ENCODE data around the gene PEAK3. TPM values are rescaled to one million over a fixed set of nuclear protein-coding genes. Genes with fewer than 3 reads are reported as not detected.

PEAK3 gene
- total RNA-seq, 1 donor from 2014 or later: not detected

DNA sequence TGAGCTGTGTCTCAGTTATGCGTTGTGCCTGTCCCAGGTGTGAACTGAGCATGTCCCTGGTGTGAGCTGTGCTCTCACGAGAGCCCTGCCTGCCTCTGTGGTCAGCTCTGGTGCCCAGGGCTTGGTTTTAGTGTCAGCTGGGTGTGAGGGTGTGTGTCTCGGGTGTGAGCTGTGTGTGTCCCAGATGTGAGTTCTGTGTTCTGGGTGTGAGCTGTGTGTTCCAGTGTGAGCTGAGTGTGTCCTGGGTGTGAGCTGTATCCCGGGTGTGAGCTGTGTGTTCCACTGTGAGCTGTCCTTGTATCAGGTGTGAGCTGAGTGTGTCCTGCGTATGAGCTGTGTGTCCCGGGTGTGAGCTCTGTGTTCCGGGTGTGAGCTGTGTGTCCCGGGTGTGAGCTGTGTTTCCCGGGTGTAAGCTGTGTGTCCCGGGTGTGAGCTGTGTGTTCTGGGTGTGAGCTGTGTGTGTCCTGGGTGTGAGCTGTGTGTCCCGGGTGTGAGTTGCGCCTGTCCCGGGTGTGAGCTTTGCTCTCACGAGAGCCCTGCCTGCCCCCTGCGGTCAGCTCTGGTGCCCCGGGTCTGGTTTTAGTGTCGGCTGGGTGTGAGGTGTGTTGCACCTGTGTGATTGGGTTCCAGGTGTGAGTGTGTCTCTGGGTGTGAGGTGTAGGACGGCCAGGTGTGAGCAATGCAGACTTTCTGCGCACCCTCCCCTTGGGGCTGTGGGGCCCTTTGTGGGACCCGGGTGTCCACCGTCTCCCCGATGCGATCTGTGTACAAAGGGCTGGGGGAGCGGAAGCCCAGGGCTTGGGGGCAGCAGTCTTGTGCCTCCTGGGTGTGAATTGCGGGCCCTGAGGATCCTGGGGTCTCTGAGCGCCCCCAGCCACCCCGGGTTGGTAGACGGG is 7.1 kb upstream of the PEAK3 start:
- TF ChIP-seq, protein P1, sequence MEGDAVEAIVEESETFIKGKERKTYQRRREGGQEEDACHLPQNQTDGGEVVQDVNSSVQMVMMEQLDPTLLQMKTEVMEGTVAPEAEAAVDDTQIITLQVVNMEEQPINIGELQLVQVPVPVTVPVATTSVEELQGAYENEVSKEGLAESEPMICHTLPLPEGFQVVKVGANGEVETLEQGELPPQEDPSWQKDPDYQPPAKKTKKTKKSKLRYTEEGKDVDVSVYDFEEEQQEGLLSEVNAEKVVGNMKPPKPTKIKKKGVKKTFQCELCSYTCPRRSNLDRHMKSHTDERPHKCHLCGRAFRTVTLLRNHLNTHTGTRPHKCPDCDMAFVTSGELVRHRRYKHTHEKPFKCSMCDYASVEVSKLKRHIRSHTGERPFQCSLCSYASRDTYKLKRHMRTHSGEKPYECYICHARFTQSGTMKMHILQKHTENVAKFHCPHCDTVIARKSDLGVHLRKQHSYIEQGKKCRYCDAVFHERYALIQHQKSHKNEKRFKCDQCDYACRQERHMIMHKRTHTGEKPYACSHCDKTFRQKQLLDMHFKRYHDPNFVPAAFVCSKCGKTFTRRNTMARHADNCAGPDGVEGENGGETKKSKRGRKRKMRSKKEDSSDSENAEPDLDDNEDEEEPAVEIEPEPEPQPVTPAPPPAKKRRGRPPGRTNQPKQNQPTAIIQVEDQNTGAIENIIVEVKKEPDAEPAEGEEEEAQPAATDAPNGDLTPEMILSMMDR (IDR thresholded peaks at IDR 0.05; ENCODE audit: insufficient read depth, low read length, severe bottlenecking): no peak
- DNase-seq (ENCODE audit: low read depth) (no peak), FAIRE-seq (peak; percentile 55)
- H3K27me3 ChIP-seq (ENCODE audit: control insufficient read depth, insufficient read depth, low read length): peaks cover 43% of the 10 kb centered on the region
- H3K4me3 ChIP-seq (ENCODE audit: low read depth, low read length): no peak overlapping the region
- H3K36me3 ChIP-seq (ENCODE audit: control insufficient read depth, insufficient read depth, low read length): no peaks in the 10 kb centered on the region

DNA sequence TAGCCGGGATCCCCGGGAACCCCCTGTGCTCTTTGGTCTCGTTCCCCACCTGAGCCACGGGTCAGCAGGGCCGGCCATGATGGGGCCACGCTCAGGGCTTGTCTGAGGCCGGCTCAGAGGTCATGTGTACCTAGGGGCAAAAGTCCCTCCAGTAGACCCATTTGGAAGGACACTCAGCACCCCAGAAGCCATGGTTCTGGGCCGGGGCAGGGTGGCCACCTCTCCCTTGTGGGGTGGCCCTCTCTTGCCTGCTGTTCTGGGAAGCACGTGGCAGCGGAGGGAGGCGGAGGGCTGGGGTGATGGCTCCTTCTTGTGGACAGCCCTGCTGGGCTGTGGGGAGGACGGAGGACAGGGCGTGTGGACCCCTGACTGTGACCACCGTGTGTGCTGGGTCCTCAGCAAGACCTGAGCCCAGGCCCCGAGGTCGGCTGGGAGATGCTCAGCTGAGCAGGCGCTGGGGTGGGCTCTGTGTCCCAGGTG is 6.4 kb upstream of the PEAK3 start:
- TF ChIP-seq, protein P1 (IDR thresholded peaks at IDR 0.05; ENCODE audit: insufficient read depth, low read length, severe bottlenecking): no peak
- DNase-seq (ENCODE audit: low read depth): no peak
- Histone ChIP-seq H3K4me3 (ENCODE audit: low read depth, low read length) (no peak overlapping the region), H3K27me3 (ENCODE audit: control insufficient read depth, insufficient read depth, low read length) (peaks cover 40% of the 10 kb centered on the region), H3K36me3 (ENCODE audit: control insufficient read depth, insufficient read depth, low read length) (no peaks in the 10 kb centered on the region)
- no peak for FAIRE-seq

DNA sequence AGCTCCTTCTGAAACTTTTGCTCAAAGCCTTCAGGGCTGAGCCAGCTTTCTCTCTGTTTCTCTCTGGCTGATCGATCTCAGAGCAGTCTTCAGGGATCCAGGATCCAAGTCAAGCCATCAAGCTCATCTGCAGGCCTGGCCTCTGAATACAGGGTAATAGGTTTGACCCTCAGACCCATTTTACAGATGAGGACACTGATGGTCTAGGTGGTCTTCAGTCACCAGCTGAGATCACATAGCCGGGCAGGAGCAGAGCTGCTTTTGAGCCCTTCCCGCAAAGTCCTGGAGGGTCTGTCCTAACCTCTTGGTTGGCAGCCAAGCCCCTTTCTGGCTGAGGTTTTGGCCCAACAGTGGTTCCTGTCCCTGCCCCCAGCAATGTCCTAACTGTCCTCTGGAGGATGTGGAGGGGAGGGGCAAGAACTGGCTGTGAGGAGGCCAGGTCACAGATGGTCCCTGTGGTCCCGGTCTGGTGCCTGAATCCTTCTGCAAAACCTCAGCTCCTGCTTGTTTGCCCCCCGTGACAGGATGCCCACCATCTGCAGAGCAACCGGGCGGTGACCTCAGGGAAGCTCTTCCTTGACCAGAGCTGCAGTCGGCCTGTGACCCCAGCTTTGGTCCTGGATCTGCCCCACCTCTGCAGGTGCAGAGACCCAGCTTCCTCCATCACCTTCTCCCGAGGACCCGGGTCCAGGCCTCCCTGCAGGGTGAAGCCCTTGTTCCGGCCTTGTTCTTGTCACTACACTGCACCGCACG is 5.8 kb upstream of the PEAK3 start:
- TF ChIP-seq, protein P1 (IDR thresholded peaks at IDR 0.05; ENCODE audit: insufficient read depth, low read length, severe bottlenecking): no peak
- DNase-seq (ENCODE audit: low read depth) (no peak), FAIRE-seq (no peak)
- no peaks in the 10 kb centered on the region for H3K36me3 ChIP-seq (ENCODE audit: control insufficient read depth, insufficient read depth, low read length)
- H3K4me3 ChIP-seq (ENCODE audit: low read depth, low read length): no peak overlapping the region
- H3K27me3 ChIP-seq (ENCODE audit: control insufficient read depth, insufficient read depth, low read length): peaks cover 41% of the 10 kb centered on the region

DNA sequence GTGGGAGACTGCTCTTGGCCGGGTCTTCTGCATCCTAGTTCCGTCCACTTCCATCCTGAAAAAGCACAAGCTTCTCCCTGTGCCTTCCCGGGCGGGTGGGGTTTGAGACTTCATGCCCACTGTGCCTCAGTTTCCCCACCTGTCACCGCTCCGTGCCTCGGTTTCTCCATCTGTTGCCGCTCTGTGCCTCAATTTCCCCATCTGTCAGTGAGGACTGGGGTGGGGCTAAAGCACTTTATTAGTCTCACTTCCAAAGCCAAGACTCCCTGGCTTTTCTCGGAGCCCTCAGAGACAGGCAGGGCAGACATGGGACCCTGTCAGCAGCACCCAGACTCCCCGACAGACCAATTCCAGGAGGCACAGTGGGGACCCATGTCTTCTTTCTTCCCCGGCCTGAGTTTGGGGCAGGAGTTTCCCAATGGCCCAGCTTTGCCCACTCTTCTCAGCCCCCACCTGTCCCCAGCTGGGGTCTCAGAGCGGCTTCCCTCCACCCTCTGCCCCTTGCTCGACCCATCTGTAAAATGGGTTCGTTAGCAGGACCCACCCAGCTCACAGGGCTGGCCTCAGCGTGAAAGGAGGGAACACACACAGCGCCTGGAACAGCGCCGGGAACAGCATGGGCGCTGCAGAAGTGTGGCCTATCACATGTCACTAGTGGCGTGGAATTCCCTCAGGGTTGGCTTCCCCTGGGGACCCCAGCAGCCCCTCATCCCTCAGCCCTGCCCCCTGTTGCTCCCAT is 4.6 kb upstream of the PEAK3 start:
- Histone ChIP-seq H3K27me3 (ENCODE audit: control insufficient read depth, insufficient read depth, low read length) (peaks cover 38% of the 10 kb centered on the region), H3K4me3 (ENCODE audit: low read depth, low read length) (no peak overlapping the region), H3K36me3 (ENCODE audit: control insufficient read depth, insufficient read depth, low read length) (no peaks in the 10 kb centered on the region)
- TF ChIP-seq, protein P1 (IDR thresholded peaks at IDR 0.05; ENCODE audit: insufficient read depth, low read length, severe bottlenecking): no peak
- DNase-seq (ENCODE audit: low read depth) (no peak), FAIRE-seq (no peak)

DNA sequence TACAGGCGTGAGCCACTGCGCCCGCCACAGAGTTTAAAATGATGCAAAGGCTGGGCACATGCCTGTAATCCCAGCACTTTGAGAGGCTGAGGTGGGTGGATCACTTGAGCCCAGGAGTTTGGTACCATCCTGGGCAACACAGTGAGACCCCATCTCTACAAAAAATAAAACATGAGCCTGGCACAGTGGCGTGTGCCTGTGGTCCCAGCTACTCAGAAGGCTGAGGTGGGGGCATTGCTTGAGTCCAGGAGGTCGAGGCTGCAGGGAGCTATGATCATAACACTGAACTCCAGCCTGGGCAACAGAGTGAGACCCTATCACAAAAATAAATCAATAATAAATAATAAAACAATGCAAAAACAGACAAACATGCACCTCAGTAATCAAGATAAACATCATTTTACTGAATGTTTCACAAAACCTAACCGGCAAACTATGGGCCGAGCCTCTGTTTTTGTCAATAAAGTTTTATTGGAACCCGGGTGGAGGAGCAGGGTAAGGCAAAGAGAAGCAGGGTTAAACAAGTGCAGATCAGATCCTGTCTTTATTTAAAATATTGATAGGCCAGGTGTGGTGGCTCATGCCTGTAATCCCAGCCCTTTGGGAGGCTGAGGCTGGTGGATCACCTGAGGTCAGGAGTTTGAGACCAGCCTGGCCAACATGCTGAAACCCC is 2.0 kb upstream of the PEAK3 start:
- Histone ChIP-seq H3K4me3 (ENCODE audit: low read depth, low read length) (no peak overlapping the region), H3K27me3 (ENCODE audit: control insufficient read depth, insufficient read depth, low read length) (peaks cover 17% of the 10 kb centered on the region), H3K36me3 (ENCODE audit: control insufficient read depth, insufficient read depth, low read length) (no peaks in the 10 kb centered on the region)
- TF ChIP-seq, protein P1 (IDR thresholded peaks at IDR 0.05; ENCODE audit: insufficient read depth, low read length, severe bottlenecking): no peak
- no peak for DNase-seq (ENCODE audit: low read depth)
- no peak for FAIRE-seq

Data from bronchial epithelial cell (primary cell).